Smooth muscle cell (in vitro differentiated cells): Measurements from ENCODE around the gene CHCHD3. TPM values are rescaled to one million over a fixed set of nuclear protein-coding genes. Genes with fewer than 3 reads are reported as not detected.
A peak's percentile ranks its signal among the peaks of the same experiment; 100 is the strongest.

Experiments
- DNase-seq: peaks from one replicate; lab custom pipeline; 2025; ENCODE audit not compliant: unreplicated experiment; lab: John Stamatoyannopoulos, UW
- H2AFZ ChIP-seq: fragments of 200-600 bp; sonication (generic); 2 replicates; pipeline ENCODE4 v1.6.0; 2016; ENCODE audit warnings: antibody characterized with exemption, low read depth, mild to moderate bottlenecking
- H3F3A ChIP-seq: fragments of 200-600 bp; sonication (generic); 2 replicates; pipeline ENCODE4 v1.6.0; 2017; ENCODE audit warnings: antibody characterized with exemption, low read depth
- H3K27ac ChIP-seq: fragments of 200-600 bp; sonication (generic); 2 replicates; pipeline ENCODE4 v1.5.1; 2016; ENCODE audit warnings: low read depth, mild to moderate bottlenecking
- H3K27me3 ChIP-seq: fragments of 200-600 bp; sonication (generic); 2 replicates; pipeline ENCODE4 v1.6.1; 2016; ENCODE audit warnings: low read depth, mild to moderate bottlenecking
- H3K36me3 ChIP-seq: fragments of 200-600 bp; sonication (generic); 2 replicates; pipeline ENCODE4 v1.5.1; 2016; ENCODE audit warnings: low read depth
- H3K4me1 ChIP-seq: fragments of 200-600 bp; sonication (generic); 2 replicates; pipeline ENCODE4 v1.5.1; 2016; ENCODE audit warnings: low read depth
- H3K4me2 ChIP-seq: fragments of 200-600 bp; sonication (generic); 2 replicates; pipeline ENCODE4 v1.6.0; 2016; ENCODE audit warnings: mild to moderate bottlenecking
- H3K4me3 ChIP-seq: fragments of 200-600 bp; sonication (generic); 2 replicates; pipeline ENCODE4 v1.5.1; 2016; ENCODE audit warnings: mild to moderate bottlenecking
- H3K79me2 ChIP-seq: fragments of 200-600 bp; sonication (generic); 2 replicates; pipeline ENCODE4 v1.6.0; 2016; ENCODE audit warnings: low read depth, mild to moderate bottlenecking
- H3K9ac ChIP-seq: fragments of 200-600 bp; sonication (generic); 2 replicates; pipeline ENCODE4 v1.6.0; 2016; ENCODE audit warnings: low read depth
- H3K9me3 ChIP-seq: fragments of 200-600 bp; sonication (generic); replicated peaks from 2 replicates; pipeline ENCODE4 v1.5.1; 2016; ENCODE audit warnings: low read depth
- H4K20me1 ChIP-seq: fragments of 200-600 bp; sonication (generic); 2 replicates; pipeline ENCODE4 v1.6.0; 2016; ENCODE audit warnings: low read depth
- CTCF ChIP-seq: fragments of 200-600 bp; sonication (generic); IDR thresholded peaks from 2 replicates; pipeline ENCODE4 v1.5.1; 2017; ENCODE audit warnings: borderline replicate concordance, mild to moderate bottlenecking, antibody characterized with exemption; ENCODE audit not compliant: insufficient read depth, poor library complexity, severe bottlenecking
- WGBS: methylation state at CpG from one replicate; pipeline ENCODE4 v1.1.7; 2016; ENCODE audit warnings: low lambda C conversion rate; 5-methylcytosine and 5-hydroxymethylcytosine counted together
- polyA plus RNA-seq: library from polyadenylated mRNA; unstranded; fragments of >200 nt; fragmentation: Nextera tagmentation; extraction: Ambion mirVana; gene quantifications from 2 replicates; pipeline ENCODE4 v1.2.1, GENCODE V29; 2016
- total RNA-seq: library from RNA; depleted of rRNA; stranded (reverse); fragments of >200 nt; gene quantifications from 2 replicates; pipeline ENCODE4 v1.2.3, GENCODE V29; 2014

The CHCHD3 gene
- total RNA-seq (49.8 and 80.3 TPM in 2 replicates), polyA plus RNA-seq (55.4 and 59.2 TPM in 2 replicates)

- Histone ChIP-seq H4K20me1 (peaks cover 37% of the 10 kb centered on the region), H3K36me3 (no peaks in the 10 kb centered on the region), H2AFZ (peak within 1 kb of the TSS; percentile 87), H3K27ac (peak within 1 kb of the TSS; percentile 76), H3K79me2 (peaks cover 51% of the 10 kb centered on the region), H3F3A (no peaks in the 10 kb centered on the region), H3K9ac (peak within 1 kb of the TSS; percentile 94), H3K4me1 (peaks cover 8% of the 10 kb centered on the region), H3K27me3 (no peaks in the 10 kb centered on the region), H3K4me2 (peak within 1 kb of the TSS; percentile 91), H3K9me3 (no peaks in the 10 kb centered on the region), H3K4me3 (peak within 1 kb of the TSS; percentile 84)
- no peak for TF ChIP-seq CTCF
- 1% methylated on average over 58 of the region's 58 CpGs for WGBS
- peak; percentile 85 for DNase-seq
These were observed at the start of gene CHCHD3 for GRCh38 chr7:133081599-133082389. CHCHD3 (minus strand) TSS chr7:133082090; CDS start chr7:133081937, 153 bp downstream.

GRCh38 chr7:133130166-133130565, 48.3 kb upstream of the CHCHD3 start:
- Histone ChIP-seq H3K4me3 (no peak overlapping the region), H3K9me3 (no peaks in the 10 kb centered on the region), H3K9ac (no peak overlapping the region), H3K79me2 (no peaks in the 10 kb centered on the region), H2AFZ (no peak overlapping the region), H3K4me1 (no peaks in the 10 kb centered on the region), H3K4me2 (no peak overlapping the region), H3K36me3 (no peaks in the 10 kb centered on the region), H3K27ac (no peak overlapping the region), H3K27me3 (no peaks in the 10 kb centered on the region), H3F3A (no peaks in the 10 kb centered on the region), H4K20me1 (no peaks in the 10 kb centered on the region)
- DNase-seq = no peak
- 95% methylated on average over 8 of the region's 8 CpGs for WGBS
- TF ChIP-seq CTCF = no peak

- no peak for DNase-seq
- TF ChIP-seq CTCF = no peak
- 47% methylated on average over 2 of the region's 2 CpGs for WGBS
- Histone ChIP-seq H3K36me3 (no peaks in the 10 kb centered on the region), H3K4me2 (no peak overlapping the region), H3K9ac (no peak overlapping the region), H3K79me2 (no peaks in the 10 kb centered on the region), H3K9me3 (no peaks in the 10 kb centered on the region), H3F3A (no peaks in the 10 kb centered on the region), H2AFZ (no peak overlapping the region), H3K4me3 (no peak overlapping the region), H4K20me1 (no peaks in the 10 kb centered on the region), H3K27me3 (no peaks in the 10 kb centered on the region), H3K27ac (no peak overlapping the region), H3K4me1 (no peaks in the 10 kb centered on the region)
These were observed 44.5 kb upstream of the CHCHD3 start for GRCh38 chr7:133126422-133126821.

GRCh38 chr7:133124974-133125373, 43.1 kb upstream of the CHCHD3 start:
- H4K20me1 ChIP-seq = no peaks in the 10 kb centered on the region
- WGBS = 0% methylated on average over 1 of the region's 1 CpG
- H3K27ac ChIP-seq = no peak overlapping the region
- no peak overlapping the region for H3K4me2 ChIP-seq
- DNase-seq = no peak
- H3K9ac ChIP-seq = no peak overlapping the region
- no peak overlapping the region for H3K4me3 ChIP-seq
- H3K9me3 ChIP-seq = no peaks in the 10 kb centered on the region
- H3F3A ChIP-seq = no peaks in the 10 kb centered on the region
- H2AFZ ChIP-seq = no peak overlapping the region
- H3K4me1 ChIP-seq = no peaks in the 10 kb centered on the region
- no peaks in the 10 kb centered on the region for H3K27me3 ChIP-seq
- no peak for TF ChIP-seq CTCF
- no peaks in the 10 kb centered on the region for H3K36me3 ChIP-seq
- H3K79me2 ChIP-seq = no peaks in the 10 kb centered on the region
